ENCODE data around the gene TMX1. TPM values are rescaled to one million over a fixed set of nuclear protein-coding genes. Genes with fewer than 3 reads are reported as not detected.

The TMX1 gene
- total and polyA plus RNA-seq, 9 donors: 11.2 to 28.7 (median 18.8) TPM

- peaks cover 1% of the 10 kb centered on the region for H3K4me1 ChIP-seq (ENCODE audit: insufficient read depth)
- DNase-seq: peak in 1 of 5 donors; percentile 20
These were observed 53.3 kb downstream of the TMX1 start for GRCh38 chr14:51293149-51293911.

DNA sequence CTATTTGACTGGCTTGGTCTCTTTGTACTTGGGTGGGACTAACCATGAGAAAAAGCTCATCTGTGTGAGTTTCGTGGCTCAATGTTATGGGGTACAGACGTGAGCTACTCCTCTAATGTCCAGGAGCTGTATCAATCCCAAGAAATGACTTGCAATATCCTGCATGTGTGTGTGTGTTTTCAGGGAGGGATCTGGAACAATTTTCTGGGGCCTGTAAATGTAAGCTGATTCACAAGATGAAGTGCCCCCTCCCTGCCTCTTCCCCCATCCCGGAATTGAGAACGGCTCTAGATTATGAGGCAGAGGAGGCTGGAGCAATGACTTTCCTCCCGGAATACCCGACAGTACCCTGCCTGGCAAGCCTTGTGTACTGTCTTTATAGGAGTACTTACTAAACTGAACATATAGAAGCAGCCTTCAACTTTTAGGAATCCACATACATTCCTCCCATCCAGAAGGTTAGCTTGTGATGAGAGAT is 53.9 kb downstream of the TMX1 start:
- Histone ChIP-seq H3K36me3 (no peaks in the 10 kb centered on the region), H3K27me3 (no peaks in the 10 kb centered on the region), H3K4me1 (ENCODE audit: insufficient read depth) (peaks cover 1% of the 10 kb centered on the region), H3K4me3 (no peak overlapping the region), H3K27ac (no peak overlapping the region), H3K9me3 (no peaks in the 10 kb centered on the region)
- TF ChIP-seq CTCF (IDR thresholded peaks at IDR 0.05) (no peak), POLR2A (IDR thresholded peaks at IDR 0.05) (no peak), EP300 (IDR thresholded peaks at IDR 0.05) (no peak)
- no peak for DNase-seq
- WGBS, 3 donors: 82 to 95% (median 88%) methylated on average over 6 of the region's 6 CpGs
- intact Hi-C loops (cut with DNase I): no loop called here

More at GRCh38 chr14:51293149-51293911, 53.3 kb downstream of the TMX1 start:
- H3K36me3 ChIP-seq: no peaks in the 10 kb centered on the region
- intact Hi-C loops (cut with DNase I): no loop called here
- no peak overlapping the region for H3K4me3 ChIP-seq
- no peak for TF ChIP-seq CTCF (IDR thresholded peaks at IDR 0.05)
- no peak for TF ChIP-seq POLR2A (IDR thresholded peaks at IDR 0.05)
- no peak for TF ChIP-seq EP300 (IDR thresholded peaks at IDR 0.05)
- no peaks in the 10 kb centered on the region for H3K9me3 ChIP-seq
- no peak overlapping the region for H3K27ac ChIP-seq
- no peaks in the 10 kb centered on the region for H3K27me3 ChIP-seq
- 54 to 56% (median 55%) methylated on average over 7 of the region's 7 CpGs for WGBS, 3 donors

DNA sequence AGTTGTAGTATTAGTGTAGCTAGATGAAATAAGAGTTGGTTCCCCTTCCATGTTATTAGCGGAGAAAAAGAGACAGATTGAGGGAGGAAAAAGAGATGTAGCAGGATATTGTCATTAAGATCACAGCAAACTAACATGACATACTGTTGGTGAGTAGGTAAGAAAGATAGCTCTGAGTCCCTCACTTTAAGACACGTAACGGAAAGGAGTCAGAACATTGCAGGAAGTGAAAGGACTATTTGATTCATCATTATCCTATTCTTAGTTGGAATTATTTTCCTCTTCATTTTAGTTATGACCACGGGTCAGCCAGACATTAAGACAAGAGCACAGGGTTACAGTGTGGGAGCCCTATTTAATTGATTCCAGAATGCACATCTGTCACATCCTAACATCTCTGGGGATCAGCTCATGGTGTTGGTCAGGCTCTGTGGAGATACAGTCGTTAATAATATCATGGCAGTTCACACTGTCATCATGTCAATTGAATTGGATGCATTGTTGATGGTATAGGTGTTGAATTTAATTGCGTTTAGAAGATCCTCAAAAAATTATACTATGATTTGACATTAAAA is 55.0 kb downstream of the TMX1 start:
- Histone ChIP-seq H3K27ac (no peak overlapping the region), H3K4me3 (no peak overlapping the region), H3K9me3 (no peaks in the 10 kb centered on the region), H3K27me3 (no peaks in the 10 kb centered on the region), H3K4me1 (ENCODE audit: insufficient read depth) (peaks cover 1% of the 10 kb centered on the region), H3K36me3 (no peaks in the 10 kb centered on the region)
- no peak for DNase-seq
- 68 to 88% (median 76%) methylated on average over 6 of the region's 6 CpGs for WGBS, 3 donors
- intact Hi-C loops (cut with DNase I): no loop called here
- TF ChIP-seq EP300 (IDR thresholded peaks at IDR 0.05) (no peak), CTCF (IDR thresholded peaks at IDR 0.05) (no peak), POLR2A (IDR thresholded peaks at IDR 0.05) (no peak)

GRCh38 chr14:51295646-51296263 is 55.7 kb downstream of the TMX1 start:
- no peaks in the 10 kb centered on the region for H3K27me3 ChIP-seq
- intact Hi-C loops (cut with DNase I): no loop called here
- TF ChIP-seq POLR2A (IDR thresholded peaks at IDR 0.05) (no peak), CTCF (IDR thresholded peaks at IDR 0.05) (no peak), EP300 (IDR thresholded peaks at IDR 0.05) (no peak)
- DNase-seq: no peak
- H3K4me3 ChIP-seq: no peak overlapping the region
- 87 to 89% (median 89%) methylated on average over 6 of the region's 6 CpGs for WGBS, 3 donors
- no peak overlapping the region for H3K27ac ChIP-seq
- H3K9me3 ChIP-seq: no peaks in the 10 kb centered on the region
- no peaks in the 10 kb centered on the region for H3K36me3 ChIP-seq
- peaks cover 1% of the 10 kb centered on the region for H3K4me1 ChIP-seq (ENCODE audit: insufficient read depth)
